CD4-positive, alpha-beta T cell treated with Interleukin-15 for 4 hours (primary cell): Measurements from ENCODE around the gene ZXDC.

Experiments used
- DNase-seq: peaks from one replicate; pipeline ENCODE4 v3.0.0-alpha.2; 2020; ENCODE audit warnings: low spot score

The ZXDC gene

GRCh38 chr3:126394179-126394976, 81.3 kb downstream of the ZXDC start, which contains the start of gene CFAP100:
CFAP100 (plus strand) TSS chr3:126394909; CDS start chr3:126396001, 1,092 bp downstream.
- DNase-seq: no peak

- DNase-seq: no peak
These were observed 82.1 kb downstream of the ZXDC start for GRCh38 chr3:126393563-126393962.

GRCh38 chr3:126392246-126392645, 83.4 kb downstream of the ZXDC start:
- no peak for DNase-seq

GRCh38 chr3:126391631-126392030, 84.1 kb downstream of the ZXDC start:
- no peak for DNase-seq

- no peak for DNase-seq
These were observed 84.9 kb downstream of the ZXDC start for GRCh38 chr3:126390751-126391150.

- DNase-seq: no peak
These were observed 85.5 kb downstream of the ZXDC start for GRCh38 chr3:126390201-126390600.

GRCh38 chr3:126389794-126390146, 85.9 kb downstream of the ZXDC start:
- DNase-seq: no peak

- peak; percentile 15 for DNase-seq
These were observed 86.4 kb downstream of the ZXDC start for GRCh38 chr3:126389112-126389793.
